Activated effector memory CD4-positive, alpha-beta T cell treated with anti-CD3 and anti-CD28 coated beads, Interleukin-2, amount 50 U/mL, for 16 hours (primary cell): ENCODE data around the gene MEF2C.
"Not testable (repeated sequence)": the region's sequence is repeated elsewhere in the genome, so short reads cannot be mapped to it uniquely, and the experiment has no call there.

Experiments
- DNase-seq: peaks from one replicate; pipeline ENCODE4 v3.0.0-alpha.2; 2020

The MEF2C gene

DNA sequence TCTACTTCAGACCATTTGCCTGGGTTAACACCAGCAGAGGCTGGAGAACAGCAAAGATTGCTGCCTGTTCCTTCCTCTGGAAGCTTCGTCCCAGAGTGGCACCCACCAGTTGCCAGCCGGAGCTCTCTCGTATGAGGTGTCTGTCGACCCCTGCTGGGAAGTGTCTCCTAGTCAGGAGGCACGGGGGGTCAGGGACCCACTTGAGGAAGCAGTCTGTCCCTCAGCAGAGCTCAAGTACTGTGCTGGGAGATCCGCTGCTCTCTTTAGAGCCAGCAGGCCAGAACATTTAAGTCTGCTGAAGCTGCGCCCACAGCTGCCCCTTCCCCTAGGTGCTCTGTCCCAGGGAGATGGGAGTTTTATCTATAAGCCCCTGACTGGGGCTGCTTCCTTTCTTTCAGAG, 84.1 kb downstream of the MEF2C start:
- DNase-seq = not testable (repeated sequence)

DNA sequence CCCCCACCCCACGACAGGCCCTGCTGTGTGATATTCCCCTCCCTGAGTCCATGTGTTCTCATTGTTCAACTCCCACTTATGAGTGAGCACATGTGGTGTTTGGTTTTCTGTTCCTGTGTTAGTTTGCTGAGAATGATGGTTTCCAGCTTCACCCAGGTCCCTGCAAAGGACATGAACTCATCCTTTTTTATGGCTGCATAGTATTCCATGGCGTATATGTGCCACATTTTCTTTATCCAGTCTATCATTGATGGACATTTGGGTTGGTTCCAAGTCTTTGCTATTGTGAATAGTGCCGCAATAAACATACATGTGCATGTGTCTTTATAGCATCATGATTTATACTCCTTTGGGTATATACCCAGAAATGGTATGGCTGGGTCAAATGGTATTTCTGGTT, 89.2 kb downstream of the MEF2C start:
- DNase-seq = not testable (repeated sequence)

- no peak for DNase-seq
These were observed 90.7 kb downstream of the MEF2C start for GRCh38 chr5:88792144-88792840.

GRCh38 chr5:88787856-88788255, 95.1 kb downstream of the MEF2C start:
- DNase-seq = no peak

- DNase-seq = no peak
These were observed 96.2 kb downstream of the MEF2C start for GRCh38 chr5:88786789-88787188.

DNA sequence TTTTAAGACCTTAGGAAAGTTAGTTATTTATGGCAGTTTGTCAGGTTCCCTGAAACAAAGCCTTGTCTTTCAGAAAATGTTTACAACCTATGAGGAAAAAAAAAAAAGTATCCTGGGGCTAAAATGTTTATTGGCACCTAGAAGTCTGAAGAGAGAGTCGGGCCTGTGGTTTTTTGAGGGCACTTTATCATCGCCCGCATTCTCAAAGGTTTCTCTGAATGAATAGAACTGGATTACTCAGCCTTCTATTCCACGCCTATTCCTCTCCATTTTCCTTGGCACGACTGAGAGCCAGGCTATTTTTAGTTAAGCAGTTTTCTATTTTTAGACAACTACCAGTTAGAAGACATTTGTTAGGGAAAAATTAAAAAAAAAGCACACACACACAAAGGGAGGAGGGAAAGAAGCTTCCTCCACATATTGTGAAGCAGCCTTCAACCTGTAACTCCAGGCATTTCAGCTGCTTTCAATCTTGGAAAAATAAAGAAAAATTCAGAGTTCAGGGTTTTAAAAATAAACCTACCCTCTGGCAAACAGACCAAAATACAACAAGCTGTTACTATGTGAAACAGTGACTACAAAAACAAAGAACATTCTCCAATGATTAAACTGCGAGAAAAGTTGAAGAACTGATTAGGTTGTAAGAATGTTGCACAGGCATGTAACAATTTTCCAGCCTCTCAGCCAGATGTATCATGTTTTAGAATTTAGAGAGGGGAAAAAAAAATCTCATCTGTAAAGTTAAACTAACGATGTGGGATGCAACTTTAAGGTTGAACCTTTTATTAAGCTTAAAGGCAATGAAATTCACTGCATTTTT, 97.0 kb downstream of the MEF2C start:
- DNase-seq = no peak

DNA sequence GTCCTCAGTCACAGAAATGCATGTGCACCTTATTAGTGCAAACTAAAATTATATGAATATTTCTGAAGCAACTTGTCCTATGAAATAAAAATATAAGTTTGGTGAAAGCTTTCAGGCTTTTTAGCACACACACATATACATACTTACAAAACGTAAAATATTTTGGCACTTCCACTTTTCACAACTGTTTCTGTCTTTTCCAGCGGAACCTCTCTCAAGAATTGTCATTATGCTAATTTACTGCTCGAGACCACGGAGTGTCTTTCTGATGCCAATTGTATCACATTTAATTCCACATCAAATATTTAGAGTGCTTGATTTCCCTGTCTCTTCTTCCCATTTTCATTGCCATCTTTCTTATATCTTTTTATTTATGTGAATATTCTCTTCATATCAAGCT, 100.4 kb downstream of the MEF2C start:
- no peak for DNase-seq

- DNase-seq = no peak
These were observed 102.2 kb downstream of the MEF2C start for GRCh38 chr5:88780736-88781135.

DNA sequence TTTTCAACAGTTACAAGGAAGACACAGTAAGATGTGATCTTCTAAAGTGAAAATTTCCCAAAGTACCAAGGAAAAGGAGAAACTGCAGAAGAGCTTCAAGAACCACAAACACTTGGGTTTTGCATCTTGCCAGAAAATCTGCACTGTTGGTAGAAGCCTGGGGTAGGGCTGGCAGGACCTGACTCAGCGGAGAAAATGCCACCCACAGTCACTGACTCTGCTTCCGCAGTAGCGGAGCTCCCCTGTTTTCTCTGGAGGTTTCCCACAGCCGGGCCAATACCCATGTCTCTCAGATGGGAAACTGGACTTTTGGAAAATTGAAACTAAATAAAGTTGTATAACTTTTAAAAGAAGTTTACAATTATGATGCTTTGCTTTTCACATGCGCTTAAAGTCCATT, 104.2 kb downstream of the MEF2C start:
- no peak for DNase-seq

- no peak for DNase-seq
These were observed 106.3 kb downstream of the MEF2C start for GRCh38 chr5:88776692-88777091.

- no peak for DNase-seq
These were observed 110.2 kb downstream of the MEF2C start for GRCh38 chr5:88772831-88773230.

- DNase-seq = no peak
These were observed 110.9 kb downstream of the MEF2C start for GRCh38 chr5:88772047-88772446.

GRCh38 chr5:88770276-88771257, 112.4 kb downstream of the MEF2C start:
- DNase-seq = no peak

GRCh38 chr5:88769165-88769564, 113.8 kb downstream of the MEF2C start:
- DNase-seq = no peak

DNA sequence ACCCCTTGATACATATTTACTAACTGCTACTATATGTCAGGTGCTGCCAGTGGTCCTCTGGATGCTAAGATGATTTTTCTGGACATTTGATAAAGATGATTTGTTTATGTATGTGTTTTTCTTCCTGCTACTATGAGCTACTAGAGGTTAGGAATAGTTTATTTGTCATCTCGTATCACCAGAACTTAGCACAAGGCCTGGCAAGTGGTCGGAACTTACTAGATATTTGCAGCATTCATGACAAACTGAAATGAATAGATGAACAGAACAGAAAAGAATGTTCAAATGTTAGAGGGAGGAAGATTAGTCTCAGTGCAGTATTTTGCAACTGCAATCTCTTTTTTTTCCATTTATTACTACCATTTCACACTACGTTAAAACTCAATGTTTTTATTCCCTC, 114.6 kb downstream of the MEF2C start:
- DNase-seq = no peak

GRCh38 chr5:88765798-88766197, 117.2 kb downstream of the MEF2C start:
- no peak for DNase-seq

DNA sequence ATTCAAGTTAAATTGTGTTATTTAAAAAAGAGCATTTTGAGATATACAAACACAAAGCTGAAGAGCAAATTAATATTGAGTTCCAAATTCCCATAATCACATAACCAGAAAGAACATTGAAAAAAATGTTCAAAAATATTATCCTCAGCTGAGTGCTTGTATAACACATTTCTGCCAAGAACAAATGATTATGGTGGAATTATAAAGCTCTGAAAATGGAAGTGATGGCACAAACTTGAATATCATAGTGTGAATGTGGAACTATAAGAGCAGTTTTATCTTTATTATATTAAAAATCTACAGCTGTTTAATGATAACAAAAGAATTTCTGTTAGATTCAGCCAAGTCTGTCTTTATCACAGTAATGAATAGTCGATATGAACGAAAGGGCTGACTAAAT, 117.8 kb downstream of the MEF2C start:
- no peak for DNase-seq

- no peak for DNase-seq
These were observed 121.0 kb downstream of the MEF2C start for GRCh38 chr5:88761939-88762338.

GRCh38 chr5:88761269-88761850, 121.6 kb downstream of the MEF2C start:
- no peak for DNase-seq

DNA sequence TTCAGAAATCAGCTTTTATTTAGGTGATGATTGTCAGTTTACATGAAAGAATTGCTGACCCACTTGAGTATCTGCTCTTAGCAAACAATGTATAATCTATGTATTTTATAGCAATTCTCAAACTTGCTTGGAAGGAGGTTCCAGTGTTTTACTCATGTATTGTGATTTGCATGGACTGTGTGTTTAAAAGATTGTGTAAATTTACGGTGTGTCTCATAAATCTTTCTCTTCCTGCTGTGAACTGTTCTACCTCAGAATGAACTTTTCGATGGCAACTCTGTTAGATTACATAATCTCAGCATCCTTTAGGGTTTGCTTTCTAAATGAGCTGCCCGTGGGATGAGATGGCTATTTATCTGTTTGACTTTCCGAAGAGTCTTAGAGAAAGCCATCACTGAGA, 122.5 kb downstream of the MEF2C start:
- no peak for DNase-seq

DNA sequence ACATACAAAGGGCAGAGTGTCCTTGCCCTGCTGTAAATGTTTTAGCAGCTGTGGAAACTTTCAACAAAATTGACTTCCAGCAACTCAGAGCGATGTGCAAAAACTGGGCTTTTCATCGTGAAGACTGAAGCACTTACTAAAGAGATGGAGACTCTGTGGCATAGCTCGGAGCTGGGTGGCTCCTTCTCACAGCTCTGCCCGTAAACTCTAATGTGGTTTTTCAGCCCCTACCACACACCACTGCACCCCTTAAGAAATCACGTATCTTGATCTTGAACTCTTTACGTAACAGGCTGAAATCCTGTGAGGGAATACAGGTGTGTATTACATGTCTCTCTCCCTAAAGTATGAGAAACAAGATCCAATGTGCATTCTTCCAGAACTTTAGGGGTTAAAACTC, 124.4 kb downstream of the MEF2C start:
- no peak for DNase-seq

- no peak for DNase-seq
These were observed 124.8 kb downstream of the MEF2C start for GRCh38 chr5:88758184-88758583.

DNA sequence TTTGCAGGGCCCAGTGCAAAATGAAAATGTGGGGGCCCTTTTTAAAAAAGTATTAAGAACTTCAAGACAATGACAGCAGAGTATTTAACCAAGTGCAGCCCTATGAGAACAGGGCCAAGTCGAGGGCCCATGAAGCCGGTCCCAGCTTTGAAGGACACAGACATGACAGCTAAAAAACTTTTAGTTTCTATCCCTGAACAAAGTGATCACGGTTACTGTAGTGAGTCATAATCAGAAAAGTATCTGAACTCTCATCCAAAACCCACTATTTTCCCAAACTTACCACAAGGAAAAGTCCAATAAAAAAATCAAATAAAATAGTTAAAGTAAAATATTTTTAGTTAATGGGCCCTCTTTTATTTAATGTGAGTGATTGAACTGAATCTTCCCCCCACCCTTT, 126.0 kb downstream of the MEF2C start:
- DNase-seq = no peak
